ENCODE results near the gene RASA3. TPM values are rescaled to one million over a fixed set of nuclear protein-coding genes. Genes with fewer than 3 reads are reported as not detected.
A peak's percentile ranks its signal among the peaks of the same experiment; 100 is the strongest.
"Not testable (repeated sequence)": the region's sequence is repeated elsewhere in the genome, so short reads cannot be mapped to it uniquely, and the experiment has no call there.

The RASA3 gene
- total RNA-seq, 1 experiment from 2014 or later, result 21.4 TPM

GRCh38 chr13:114021464-114022308, 110.7 kb downstream of the RASA3 start:
- no peak for DNase-seq (ENCODE audit: low spot score)

DNA sequence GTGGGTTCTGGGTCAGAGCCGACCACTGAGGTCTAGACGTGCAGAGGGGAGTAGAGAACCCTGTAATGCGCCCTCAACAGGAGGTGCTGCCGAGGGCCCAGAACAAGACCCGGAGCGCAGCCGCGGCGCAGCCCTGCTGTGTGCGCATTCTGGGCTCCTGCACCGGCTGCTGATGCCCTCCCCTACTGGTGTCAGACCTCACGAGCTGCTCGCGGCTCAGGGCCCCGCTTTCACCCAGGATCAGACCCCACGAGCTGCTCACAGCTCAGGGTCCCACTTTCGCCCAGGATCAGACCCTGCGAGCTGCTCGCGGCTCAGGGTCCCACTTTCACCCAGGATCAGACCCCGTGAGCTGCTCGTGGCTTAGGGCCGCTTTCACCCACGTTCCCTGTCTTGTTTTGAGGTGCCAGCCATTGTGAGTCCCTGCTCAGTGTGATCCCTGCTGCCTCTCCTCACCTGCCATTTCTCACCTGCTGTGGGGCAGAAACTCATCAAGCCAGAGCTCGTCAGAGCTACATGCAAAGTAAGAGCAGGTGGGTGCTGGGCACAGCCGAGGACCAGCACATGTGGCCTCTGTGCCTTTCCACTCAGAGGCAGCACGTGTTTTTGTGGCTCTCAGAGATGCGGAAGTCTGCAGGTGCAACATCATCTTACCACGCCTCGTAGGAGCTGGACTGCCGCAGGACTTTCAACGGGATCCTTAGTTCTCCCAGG, 111.5 kb downstream of the RASA3 start:
- DNase-seq (ENCODE audit: low spot score), result no peak

- DNase-seq (ENCODE audit: low spot score), result not testable (repeated sequence)
Measured at GRCh38 chr13:114020134-114020533, 112.3 kb downstream of the RASA3 start.

GRCh38 chr13:114019367-114019766, 113.1 kb downstream of the RASA3 start:
- DNase-seq (ENCODE audit: low spot score), result peak; percentile 33

DNA sequence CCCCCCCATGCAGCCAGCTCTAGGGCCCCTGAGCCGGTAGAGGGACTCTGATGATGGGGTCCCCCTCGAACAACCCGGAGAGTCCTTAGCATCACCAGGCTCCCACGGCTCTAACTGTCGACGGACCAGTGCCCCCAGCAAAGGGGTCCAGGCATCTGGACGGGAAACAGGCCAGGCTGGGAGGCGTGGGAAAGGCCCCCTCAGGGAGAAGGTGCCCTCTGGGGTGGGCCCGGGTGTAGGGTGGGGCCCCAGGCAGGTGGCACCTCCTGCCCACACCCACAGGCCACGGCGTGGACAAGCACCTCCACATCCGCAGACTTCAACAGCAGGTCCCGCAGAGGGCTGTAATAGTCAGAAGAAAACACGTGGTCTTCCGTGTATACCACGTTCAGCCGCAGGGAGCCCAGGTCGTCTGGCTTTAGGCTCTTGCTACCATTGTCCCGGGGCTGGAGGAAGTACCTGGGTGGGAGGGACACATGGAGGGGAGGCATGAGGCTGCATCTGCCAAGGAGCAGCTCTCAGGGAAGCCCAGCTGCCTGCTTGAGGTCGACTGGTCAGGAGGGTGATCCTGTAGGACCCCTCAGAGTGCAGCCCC, 113.9 kb downstream of the RASA3 start:
- no peak for DNase-seq (ENCODE audit: low spot score)

- DNase-seq (ENCODE audit: low spot score), result no peak
Measured at GRCh38 chr13:114017966-114018365, 114.5 kb downstream of the RASA3 start.

GRCh38 chr13:114017028-114017630, 115.3 kb downstream of the RASA3 start:
- peak; percentile 40 for DNase-seq (ENCODE audit: low spot score)

GRCh38 chr13:114016321-114017027, 115.9 kb downstream of the RASA3 start:
- DNase-seq (ENCODE audit: low spot score), result no peak

DNA sequence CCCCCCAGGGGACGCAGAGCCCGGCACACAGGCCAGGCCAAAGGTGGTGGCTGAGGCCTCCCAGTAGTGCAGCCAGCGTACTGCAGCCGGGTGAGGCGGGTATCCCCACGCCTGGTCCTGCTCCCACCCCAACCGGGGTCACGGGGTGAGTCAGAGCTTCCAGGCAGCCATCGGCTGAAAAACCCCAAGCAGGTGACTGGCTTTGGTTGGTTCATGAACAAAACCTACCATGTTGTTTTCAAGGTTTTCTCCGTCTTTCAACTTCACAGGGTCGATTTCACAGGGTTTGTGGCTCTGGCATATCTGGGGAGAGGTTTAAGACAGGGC, 116.5 kb downstream of the RASA3 start:
- DNase-seq (ENCODE audit: low spot score), result no peak

- no peak for DNase-seq (ENCODE audit: low spot score)
Measured at GRCh38 chr13:114015111-114015968, 117.1 kb downstream of the RASA3 start.

DNA sequence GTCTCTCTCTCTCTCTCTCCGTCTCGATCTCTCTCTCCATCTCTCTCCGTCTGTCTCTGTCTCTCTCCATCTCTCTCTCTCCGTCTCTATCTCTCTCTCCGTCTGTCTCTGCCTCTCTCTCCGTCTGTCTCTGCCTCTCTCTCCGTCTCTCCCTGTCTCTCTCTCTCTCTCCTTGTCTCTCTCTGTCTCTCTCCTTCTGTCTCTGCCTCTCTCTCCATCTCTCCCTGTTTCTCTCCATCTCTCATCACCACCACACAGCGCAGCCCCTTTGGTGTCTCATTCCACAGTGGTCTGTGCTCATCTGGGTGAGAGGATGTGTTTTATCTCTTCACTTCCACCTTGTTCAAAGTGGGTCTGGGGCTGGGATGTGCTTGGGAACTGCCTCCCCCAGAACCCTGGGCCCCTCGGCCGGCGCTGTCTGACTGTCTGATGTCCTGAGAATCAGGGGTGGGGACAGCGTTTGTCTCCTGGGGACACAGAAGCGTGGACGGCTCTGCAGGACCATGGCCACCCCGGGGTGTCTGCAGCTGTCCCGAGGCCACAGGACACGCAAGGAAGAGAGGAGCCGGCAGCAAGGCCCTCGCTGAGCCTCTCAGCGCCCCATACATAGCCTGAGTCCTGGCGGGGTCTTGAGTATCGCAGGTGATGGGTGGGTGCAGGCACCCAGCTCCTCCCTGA, 118.3 kb downstream of the RASA3 start:
- no peak for DNase-seq (ENCODE audit: low spot score)

DNA sequence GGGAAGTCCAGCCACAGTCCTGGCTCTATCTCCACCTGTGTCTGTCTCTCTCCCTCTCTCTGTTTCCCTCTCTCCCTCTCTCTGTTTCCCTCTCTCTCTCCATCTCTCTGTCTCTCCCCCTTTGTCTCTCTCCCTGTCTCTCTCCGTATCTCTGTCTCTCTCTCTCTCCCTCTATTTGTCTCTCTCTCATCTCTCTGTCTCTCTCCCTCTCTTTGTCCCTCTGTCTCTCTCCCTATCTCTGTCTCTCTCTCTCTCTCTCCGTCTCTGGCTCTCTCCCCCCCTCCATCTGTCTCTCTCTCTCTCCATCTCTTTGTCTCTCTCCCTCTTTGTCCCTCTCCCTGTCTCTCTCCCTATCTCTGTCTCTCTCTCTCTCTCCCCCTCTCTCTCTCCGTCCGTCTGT, 119.1 kb downstream of the RASA3 start:
- DNase-seq (ENCODE audit: low spot score), result no peak

- DNase-seq (ENCODE audit: low spot score), result no peak
Measured at GRCh38 chr13:114012921-114013320, 119.5 kb downstream of the RASA3 start.

GRCh38 chr13:114012141-114012540, 120.3 kb downstream of the RASA3 start:
- no peak for DNase-seq (ENCODE audit: low spot score)

- DNase-seq (ENCODE audit: low spot score), result no peak
Measured at GRCh38 chr13:114011226-114011625, 121.2 kb downstream of the RASA3 start.

GRCh38 chr13:114010401-114011101, 121.9 kb downstream of the RASA3 start:
- DNase-seq (ENCODE audit: low spot score), result no peak

DNA sequence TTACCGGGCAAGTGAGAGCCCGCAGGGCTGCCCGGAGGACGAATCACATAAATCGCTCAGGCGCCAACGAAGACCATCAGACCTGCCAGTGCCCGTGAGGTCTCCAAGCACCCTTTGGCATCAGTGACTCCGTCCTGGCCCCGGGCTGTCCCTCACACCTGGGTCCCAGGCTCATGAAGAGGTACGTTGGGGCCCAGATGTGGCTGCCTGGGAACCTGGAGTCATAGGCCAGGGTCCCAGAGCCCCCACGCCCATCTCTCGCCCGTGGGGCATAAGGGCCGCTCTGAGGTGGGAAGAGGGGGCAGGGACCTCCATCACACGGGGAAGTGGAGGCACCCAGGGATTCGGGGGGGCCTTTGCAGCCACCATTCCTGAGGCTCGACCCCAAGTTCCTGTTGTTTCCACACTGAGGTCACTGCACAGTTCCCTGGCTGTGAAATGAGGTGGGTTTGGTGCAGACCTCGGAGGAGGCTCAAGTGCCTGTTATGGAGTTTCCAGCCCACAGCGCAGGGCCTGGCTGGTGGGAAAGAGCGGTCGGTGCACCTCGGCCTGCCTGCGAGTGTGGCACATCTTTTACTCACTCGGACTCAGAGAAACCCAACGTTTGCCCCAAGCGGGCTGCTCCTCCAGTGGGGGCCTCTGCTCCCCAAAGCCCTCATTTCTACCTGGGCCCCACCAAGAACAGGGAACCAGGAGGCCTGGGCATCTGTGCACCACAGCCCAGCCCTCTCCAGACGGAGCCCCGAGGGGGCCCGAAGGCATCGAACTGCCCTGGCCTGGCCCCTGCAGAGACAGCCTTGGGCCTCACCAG, 122.6 kb downstream of the RASA3 start:
- DNase-seq (ENCODE audit: low spot score), result no peak

GRCh38 chr13:114008964-114009589, 123.3 kb downstream of the RASA3 start:
- no peak for DNase-seq (ENCODE audit: low spot score)
